HG02885 (cell line): Measurements from ENCODE around the gene DOCK1.

ENCODE experiments used
- ATAC-seq: cut with Tn5 transposase; IDR thresholded peaks from one replicate; pipeline ENCODE4 v1.9.1; 2021; ENCODE audit warnings: mild to moderate bottlenecking; ENCODE audit not compliant: unreplicated experiment, poor library complexity

DOCK1 gene

DNA sequence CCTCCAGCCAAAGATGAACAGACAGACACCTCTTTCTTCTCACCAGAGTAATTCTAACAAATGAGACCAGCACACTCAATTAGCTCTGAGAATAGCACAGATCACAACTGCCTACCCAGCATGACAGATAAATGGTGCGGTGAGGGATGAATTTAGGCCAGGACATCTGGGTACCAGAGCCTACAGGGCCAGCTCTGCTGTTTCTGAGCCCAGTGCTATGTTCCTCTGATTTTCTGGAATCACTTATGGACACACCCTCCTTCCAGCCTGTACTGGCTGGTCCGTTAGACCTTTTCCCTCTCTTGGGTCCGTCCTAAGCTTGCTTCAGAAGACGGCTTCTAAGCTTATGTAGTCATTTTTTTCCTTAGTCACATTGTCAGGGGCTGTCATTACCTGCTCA is 217.6 kb downstream of the DOCK1 start:
- no peak for ATAC-seq

DNA sequence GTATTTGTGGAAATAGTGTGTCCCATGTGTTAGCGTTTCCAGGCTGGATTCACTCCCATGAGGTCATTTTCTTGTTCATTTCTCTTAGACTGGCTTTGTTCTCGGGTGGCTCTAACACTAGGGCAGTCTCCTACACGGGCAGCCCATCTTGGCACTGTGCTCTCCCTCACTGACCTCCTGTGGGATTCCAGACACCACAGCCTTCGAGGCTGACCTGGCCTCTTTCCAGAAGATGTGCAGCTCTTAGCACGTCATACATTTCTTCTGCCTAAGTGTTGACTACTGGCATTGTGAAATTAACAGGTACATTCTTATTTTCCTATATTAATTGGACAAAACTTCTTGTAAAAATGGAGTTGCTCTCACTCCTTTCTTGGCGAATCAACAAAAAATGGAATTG is 218.4 kb downstream of the DOCK1 start:
- no peak for ATAC-seq

DNA sequence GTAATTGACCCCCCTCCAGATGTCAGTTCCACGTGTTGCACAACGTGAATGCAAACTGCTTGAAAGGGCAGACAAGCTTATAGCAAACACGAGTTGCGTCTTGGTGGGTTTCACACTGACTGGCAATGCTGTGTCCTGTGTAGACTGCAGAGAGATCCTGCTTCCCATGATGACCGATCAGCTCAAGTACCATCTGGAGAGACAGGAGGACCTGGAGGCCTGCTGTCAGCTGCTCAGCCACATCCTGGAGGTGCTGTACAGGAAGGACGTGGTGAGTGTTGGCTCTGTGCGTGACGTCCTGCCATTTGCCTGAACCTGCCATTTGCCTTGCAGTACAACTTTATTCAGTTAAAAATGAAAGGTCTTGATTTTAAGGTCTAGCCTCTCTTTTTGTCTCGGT is 220.1 kb downstream of the DOCK1 start:
- no peak for ATAC-seq

DNA sequence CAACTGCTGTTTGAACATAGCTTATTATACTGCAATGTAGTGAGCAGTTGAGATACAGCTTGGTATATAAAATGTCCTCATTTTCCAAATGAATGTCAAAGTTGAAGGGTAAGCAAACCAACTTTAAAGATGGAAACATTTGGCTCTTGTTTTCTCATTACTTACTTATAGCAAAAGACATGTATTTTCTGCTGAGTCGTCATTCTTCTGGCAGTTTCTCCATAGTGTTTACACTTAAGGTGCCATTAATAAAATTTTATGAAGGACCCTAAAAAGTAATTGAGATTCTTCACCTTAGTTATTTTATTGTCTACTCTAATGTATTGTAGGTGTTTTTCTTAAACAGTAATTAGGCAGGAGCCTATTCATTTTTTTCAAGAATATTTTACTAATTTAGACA is 222.6 kb downstream of the DOCK1 start:
- no peak for ATAC-seq

DNA sequence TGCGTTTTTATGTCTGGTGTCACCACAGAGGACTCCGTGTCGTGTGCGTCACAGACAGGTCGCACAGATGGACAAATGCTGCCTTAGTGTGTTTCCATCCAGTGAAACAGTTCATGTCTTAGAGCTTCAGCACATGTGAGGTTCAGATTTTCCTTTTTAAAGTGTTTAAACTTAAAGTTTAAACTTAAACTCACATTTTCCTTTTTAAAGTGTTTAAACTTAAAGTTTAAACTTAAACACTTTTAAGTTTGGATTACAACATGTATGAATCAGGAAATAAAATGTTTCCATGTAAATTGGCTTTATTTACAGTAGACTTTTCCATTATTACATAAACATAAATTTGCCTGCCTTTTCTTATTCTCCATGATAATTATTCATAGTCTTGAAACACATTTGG is 223.9 kb downstream of the DOCK1 start:
- no peak for ATAC-seq

DNA sequence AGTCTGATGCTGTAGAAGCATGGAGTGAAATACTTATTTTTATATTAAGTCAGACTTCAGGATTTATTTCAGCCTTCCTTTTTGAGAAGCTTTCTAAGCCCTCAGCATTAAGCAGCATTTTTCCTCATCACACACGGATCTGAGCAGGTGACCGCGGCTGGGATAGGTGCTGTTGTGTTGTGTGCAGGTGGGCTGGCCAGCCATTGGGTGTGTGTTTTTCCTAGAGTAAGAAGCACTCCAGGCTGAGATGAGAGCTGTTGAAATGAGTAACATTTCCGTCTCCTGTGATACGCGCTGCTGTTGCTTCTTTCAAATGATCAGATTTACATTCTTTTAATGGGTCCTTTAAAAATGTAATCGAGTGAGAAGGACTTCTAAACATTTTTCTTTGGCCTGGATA is 227.2 kb downstream of the DOCK1 start:
- ATAC-seq: no peak

DNA sequence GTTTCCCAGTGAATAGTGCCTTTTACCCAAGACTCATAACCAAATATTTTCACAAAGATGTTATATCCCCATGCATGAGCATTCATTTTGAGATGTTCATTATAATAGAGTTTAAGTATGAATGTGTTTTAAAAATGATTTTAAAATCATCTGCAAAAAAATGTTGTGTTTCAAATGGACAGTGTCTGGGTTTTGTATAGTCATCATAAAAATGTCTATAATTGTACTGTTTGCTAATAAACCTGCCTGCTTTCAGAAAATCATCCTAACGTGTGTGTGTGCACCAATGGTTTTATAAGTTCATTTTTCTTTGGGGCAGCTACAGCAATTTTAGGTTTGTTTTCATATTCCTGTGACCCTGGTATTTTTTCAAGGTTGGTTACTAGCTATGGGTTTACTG is 228.0 kb downstream of the DOCK1 start:
- no peak for ATAC-seq

DNA sequence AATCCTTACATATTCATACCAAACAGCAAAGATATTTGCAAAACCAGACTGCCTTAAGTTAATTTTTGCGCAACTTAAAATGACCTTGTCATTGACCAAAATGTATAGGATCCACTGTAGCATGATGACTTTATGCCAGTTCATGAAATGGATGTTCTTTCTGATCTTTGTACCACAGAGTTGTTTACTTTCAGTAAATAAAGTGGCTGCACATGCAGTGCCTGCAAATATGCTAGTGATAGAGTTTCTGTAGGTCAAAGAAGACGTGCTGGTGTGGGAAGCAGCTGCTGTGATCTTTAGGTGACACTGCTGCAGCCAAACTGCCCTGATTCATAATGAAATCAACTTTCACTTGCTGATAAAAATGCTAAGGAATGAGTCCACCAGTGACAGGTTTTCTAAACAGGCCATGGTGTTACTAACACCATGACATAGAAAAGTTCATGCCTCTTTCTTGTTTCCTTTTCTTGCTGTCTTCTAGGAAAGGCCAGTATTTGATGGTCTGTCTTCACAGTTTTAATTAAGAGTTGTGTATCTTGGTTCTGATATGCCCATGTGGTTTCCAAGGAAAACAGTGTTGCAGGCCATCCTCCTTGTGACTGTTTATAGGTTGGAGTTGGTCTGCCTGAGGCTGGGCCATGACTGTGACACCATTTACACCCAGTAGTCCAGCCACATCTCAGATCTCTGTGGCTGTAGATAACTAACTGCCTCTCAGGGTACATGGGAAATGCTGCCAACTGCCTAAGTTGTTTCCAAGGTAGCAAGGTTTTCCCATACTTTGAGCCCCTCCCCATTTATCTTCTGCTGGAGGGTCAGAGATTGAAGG is 228.7 kb downstream of the DOCK1 start:
- ATAC-seq: no peak

DNA sequence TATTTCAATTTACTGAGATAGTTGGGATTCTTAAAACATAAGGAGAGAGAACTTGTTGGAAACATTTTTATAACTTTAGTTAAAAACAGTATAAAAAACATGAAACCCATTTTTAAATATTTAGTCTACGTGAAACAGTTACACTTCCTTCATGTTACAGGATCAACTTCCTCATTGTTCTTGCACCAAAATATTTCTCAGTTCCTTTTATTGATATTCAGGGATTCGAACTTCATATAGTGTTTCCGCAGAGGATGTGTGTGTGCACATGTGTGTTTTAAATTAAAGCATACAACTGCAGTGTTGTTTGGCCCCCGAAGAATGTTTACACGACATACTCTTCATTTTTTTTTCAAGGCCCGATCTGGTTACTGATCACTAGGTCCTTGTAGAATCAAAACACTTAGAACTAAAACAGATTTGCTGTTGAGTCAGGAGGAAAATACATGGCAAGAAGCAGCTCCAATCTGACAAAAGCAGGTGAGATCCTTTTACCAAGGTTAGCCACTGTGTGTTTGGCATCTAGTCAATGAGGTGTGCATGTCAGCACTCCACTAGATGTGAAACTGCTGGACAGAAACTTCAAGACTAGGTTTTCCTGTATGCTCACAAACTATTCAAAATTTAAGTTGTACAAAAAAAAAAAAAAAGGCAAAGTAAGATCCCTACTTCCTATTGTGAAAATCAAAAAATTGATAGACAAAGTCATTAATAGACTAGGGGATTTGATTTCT is 230.8 kb downstream of the DOCK1 start:
- no peak for ATAC-seq

DNA sequence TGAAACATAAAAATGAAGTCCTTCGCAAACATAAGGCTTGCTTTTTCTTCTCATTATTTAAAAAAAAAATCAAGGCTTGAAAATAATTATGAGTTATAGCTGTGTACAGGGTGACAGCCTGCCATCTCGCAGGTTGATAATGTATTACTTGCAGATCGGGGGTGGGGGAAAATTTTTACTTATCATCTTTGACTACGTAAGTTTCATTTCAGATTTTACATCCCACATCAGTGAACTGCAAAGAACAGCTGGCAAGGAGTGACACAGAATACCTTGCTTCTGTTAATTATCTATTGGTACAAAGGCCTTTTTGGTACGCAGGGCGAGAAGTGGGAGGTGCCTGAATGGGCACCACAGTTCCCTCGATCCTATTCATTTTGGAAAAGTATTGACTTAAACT is 232.2 kb downstream of the DOCK1 start:
- no peak for ATAC-seq

DNA sequence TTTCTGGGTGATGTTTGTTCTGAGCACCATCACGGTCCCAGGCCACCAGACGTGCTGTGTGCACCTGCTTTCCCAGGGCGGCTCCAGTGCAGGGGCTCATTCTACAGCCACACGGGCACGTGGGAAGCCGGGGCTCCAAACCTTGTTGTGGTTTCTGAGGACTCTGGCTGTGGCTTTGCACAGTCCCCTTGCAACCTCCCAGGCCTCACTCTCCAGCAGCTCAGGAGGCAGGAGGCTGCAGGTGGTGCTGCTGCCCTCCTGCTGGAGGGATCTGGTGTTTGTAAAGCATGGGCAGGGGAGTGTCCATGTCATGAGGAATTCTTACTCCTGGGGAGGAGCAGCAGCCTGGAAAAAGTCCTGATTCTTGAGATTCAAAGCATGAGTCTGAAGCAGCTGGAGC is 236.9 kb downstream of the DOCK1 start:
- ATAC-seq: no peak

DNA sequence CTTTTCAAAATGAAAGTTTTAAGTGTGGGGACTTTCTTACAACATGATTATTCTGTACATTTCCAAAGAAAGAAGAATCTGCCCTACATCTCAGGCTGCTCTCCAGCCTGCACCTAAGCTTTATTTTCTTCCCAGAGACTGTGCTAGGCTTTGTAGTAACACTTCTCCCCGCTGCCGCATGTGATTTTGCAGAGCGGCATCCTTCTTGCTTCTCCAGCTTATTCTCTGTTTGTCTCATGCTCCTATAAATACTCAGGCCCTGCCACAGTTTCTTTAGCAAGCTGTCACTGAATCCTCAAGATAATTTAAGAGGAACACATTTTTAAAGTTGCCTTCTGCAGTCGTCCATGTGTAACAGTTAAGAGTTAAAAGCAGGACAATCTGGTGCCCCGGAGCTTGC is 237.6 kb downstream of the DOCK1 start:
- ATAC-seq: no peak

DNA sequence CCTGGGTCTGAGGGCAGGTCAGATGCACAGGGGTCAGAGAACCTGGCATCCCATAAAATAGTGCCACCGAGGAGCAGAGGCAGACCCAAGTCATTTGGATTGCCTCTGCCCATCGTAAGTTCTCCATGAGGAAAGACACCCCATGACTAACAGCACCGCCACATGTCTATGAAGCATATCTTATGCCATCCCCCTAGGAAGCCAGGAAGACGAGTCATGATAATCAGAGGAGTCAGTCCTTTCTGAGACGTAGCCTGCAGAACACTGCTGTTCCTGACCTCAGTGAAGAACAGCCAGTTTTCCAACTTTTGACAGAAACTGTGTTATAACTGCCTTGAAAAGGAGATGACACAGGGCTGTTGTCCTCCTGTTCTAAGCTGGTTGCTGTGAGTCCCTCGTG is 239.9 kb downstream of the DOCK1 start:
- ATAC-seq: no peak

DNA sequence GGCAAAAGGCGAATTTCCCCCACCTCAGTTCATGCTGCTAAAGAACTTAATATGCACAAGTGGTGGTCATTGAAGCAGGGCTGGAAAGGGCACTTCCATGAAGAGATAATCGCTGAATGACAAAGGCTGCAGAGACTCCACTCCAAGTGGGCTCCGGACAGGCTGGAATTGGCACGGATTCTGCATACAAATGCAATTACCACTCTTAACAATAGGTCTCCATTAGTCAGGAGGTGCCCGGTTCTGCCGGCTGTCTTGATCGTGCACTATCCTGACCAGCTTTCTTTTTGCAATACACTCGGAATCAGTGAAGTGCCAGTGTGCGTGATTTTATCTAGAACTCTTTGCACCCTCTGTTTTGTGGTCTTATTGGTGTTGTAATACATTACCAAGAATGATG is 241.4 kb downstream of the DOCK1 start:
- ATAC-seq: no peak

DNA sequence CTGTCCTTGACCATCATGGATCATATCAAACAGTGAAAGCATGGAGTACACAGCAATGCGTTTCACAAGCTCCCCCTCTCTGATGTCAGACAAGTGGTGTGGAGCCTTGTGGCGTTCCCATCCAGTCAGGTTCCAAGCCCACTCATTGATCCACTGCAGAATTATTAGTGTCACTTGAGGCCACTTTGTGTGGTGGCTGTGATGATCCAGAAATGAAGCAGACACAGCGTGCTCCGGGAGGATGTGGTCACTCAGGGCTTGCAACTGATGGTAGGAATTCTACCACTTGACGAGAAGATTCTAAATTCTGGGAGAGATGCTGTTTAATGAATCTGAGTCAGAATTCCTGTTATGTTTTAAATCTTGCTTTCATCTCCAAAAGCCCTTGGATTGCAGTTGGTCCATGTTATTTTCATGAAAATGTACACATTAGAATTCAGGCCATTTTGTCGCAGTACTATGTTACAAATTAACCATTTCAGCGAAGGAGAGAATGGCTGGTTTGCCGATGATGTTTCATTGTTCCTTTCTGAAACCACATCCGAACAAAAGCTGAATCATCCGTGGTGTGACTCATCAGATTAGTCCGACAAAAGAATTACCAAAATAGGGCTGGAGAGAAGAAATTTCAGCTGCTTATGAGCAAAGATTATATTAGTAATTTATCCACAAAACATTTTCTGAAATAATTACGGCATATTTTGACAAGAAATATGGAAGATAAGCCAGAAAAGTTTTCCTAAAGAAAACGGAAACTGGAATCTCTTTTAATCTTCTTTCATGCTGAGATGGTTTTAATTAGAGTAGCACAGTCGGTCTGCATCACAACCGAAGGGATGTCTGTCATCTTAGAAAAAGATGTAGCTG is 243.1 kb downstream of the DOCK1 start:
- no peak for ATAC-seq

DNA sequence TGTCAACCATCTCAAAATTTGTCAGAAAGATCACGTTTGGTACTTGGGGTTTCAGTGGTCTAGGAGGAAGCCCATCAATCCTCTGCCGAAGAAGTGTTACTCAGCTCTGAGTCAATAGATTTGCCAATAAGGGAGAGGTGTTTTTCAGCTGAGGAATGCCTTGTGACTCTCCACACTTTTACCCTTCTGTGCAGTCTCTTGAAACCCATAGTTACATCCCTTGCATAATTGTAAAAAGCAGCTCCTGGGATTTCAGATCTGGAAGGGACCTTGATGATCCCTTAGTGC is 243.6 kb downstream of the DOCK1 start:
- no peak for ATAC-seq

DNA sequence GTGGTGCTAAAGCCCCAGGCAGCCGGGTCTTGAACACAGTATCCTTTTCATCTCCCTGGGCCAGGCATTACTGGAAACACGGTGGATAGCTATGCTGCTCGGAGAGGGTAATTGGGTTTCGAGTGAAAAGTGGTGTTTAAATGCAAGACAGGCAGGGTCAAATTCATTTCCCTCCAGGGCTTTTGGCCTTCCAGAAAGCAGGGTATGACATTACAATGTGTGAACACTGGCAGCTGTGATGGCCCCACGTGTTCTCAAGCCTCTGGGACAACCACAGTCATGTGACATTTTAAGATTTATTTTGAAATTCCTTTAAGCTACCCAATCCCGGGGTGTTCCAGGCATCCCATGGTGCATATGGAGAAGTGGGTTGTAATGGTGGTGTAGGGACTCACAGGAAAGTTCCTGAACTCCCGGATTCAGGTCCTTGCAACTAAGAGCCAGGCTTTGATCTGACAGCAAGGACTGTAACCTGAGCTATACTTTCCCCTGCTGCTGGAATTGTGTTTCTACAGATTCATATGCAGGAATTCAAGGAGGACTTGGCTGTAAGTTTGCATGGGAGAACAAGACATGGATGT is 244.4 kb downstream of the DOCK1 start:
- ATAC-seq: no peak

DNA sequence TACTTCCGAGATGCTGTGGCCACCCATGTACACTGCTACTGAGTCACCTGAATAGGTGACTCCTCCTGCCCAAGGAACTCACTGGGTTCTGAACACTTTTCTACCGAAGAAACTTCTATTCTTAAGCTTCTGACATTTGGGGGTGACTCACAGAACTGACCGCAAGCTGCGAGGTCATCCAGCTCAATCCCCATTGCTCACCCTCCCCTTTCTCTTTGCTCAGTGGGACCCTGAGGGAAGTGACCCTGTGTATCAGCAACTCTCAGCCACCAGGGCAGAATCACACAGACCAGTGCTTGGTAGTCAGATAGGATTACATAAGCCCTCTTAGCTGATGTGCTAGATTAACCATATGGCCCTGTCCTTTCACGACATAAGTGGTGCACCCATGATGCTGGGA is 244.9 kb downstream of the DOCK1 start:
- no peak for ATAC-seq

DNA sequence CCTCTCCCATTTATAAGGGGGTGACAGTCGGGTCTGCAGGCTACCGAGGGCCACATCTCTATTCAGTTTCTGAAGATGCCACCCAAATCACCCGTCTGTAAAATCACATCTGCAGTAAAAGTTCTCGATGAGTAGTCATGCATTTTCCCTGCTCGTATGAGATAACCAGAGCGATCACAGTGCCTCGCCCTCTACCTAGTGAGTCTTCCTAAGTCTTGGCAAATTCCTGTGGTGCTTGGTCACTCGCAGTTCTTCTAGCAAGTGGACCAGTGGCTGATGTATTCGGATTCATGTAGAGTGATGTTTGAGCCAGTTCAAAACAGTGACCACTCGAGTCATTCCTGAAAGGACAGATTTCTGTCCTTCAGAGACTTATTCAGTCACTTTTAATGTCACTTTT is 246.3 kb downstream of the DOCK1 start:
- no peak for ATAC-seq

DNA sequence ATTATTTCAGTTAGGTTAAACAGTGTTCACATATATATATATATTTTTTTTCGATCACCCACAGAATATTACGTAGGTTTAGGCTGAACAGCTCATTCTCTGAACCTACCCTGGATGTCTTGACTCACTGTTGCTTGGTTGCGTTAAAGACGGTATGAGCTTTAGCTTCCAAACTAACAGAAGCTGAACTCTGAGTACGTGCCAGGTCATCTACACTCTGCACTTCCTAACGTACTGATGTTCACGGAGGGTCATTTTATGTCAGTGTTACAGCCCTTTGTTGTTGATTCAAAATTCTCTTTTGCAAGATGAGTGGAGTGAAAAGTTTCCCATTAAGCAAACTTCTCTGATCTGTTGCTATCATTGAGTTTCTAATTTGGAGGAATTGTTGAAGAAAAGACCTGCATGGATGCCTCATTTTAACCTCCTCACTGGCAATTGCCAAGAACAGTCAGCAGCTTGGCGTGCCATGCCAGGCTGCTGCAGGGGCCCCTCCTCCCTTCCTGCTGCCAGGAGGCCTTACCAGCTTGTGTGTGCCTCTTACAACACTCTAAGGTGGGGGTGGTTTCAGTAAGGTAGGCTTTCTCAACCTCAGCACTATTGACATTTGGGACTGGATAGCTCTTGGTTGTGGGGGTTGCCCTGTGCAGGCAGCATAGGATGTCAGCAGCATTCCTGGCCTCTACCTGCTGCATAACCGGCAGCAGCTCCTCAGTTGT is 246.9 kb downstream of the DOCK1 start:
- ATAC-seq: no peak
